Vagina (tissue), 2 donors: ENCODE data around the gene HFM1. TPM values are rescaled to one million over a fixed set of nuclear protein-coding genes. Genes with fewer than 3 reads are reported as not detected.

Experiments used
- DNase-seq, 2 donors: peaks; one replicate each; pipeline ENCODE4 v3.0.0-alpha.2; 2017; ENCODE audit errors: extremely low spot score in 2 of 2
- H3K27ac ChIP-seq: fragments of 200-600 bp; sonication (generic); one replicate; pipeline ENCODE4 v1.5.1; 2019
- H3K27me3 ChIP-seq: fragments of 200-600 bp; sonication (generic); one replicate; pipeline ENCODE4 v1.5.1; 2019
- H3K36me3 ChIP-seq, 2 donors: fragments of 200-600 bp; sonication (generic); one replicate each; pipeline ENCODE4 v1.5.1; 2017 to 2019
- H3K4me1 ChIP-seq: fragments of 200-600 bp; sonication (generic); one replicate; pipeline ENCODE4 v1.5.1; 2019
- H3K4me3 ChIP-seq, 2 donors: fragments of 200-600 bp; sonication (generic); 1 replicate in 1 of 2; 2 replicates in 1 of 2; pipeline ENCODE4 v1.5.1; 2016 to 2019
- H3K9me3 ChIP-seq: fragments of 200-600 bp; sonication (generic); one replicate; pipeline ENCODE4 v1.5.1; 2019
- CTCF ChIP-seq, 3 experiments: fragments of 450-650 bp in 2 of 3; fragments of 200-600 bp in 1 of 3; sonication (generic) in 1 of 3; IDR thresholded peaks; one replicate each; pipeline ENCODE4 v1.5.1; 2017 to 2019; ENCODE audit warnings: antibody characterized with exemption in 3 of 3, mild to moderate bottlenecking in 2 of 3, moderate library complexity in 2 of 3
- POLR2A ChIP-seq, 2 donors: fragments of 450-650 bp; IDR thresholded peaks; one replicate each; pipeline ENCODE4 v1.6.1; 2017; ENCODE audit warnings: antibody characterized with exemption in 2 of 2, mild to moderate bottlenecking in 2 of 2, moderate library complexity in 2 of 2
- POLR2AphosphoS5 ChIP-seq, 2 donors: sonication (generic); formaldehyde crosslinking; IDR thresholded peaks; one replicate each; pipeline ENCODE4 v1.9.0; 2017; ENCODE audit warnings: antibody characterized with exemption in 2 of 2, mild to moderate bottlenecking in 2 of 2, low read depth in 1 of 2; ENCODE audit not compliant: insufficient read depth in 1 of 2
- intact Hi-C: fragments of 100-400 bp; cut with DNase I; formaldehyde crosslinking; loops from one replicate; pipeline ENCODE4 v1.15.1; 2023
- total RNA-seq: library from RNA; depleted of rRNA; stranded (reverse); fragments of >200 nt; gene quantifications from one replicate; pipeline ENCODE4 v1.2.3, GENCODE V29; 2016

HFM1 gene
- total RNA-seq, 1 donor from 2014 or later, result 9.3 TPM

- Histone ChIP-seq H3K27ac (no peak overlapping the region), H3K4me3 (no peak overlapping the region), H3K36me3 (no peaks in the 10 kb centered on the region), H3K4me1 (no peaks in the 10 kb centered on the region), H3K27me3 (no peaks in the 10 kb centered on the region), H3K9me3 (no peaks in the 10 kb centered on the region)
- TF ChIP-seq POLR2AphosphoS5 (IDR thresholded peaks at IDR 0.05; ENCODE audit: insufficient read depth in 1 of 2, low read depth in 1 of 2), result no peak
- TF ChIP-seq CTCF (IDR thresholded peaks at IDR 0.05), result no peak
- TF ChIP-seq POLR2A (IDR thresholded peaks at IDR 0.05), result no peak
- intact Hi-C loops, result no loop called here
- DNase-seq, result no peak
Measured at GRCh38 chr1:91397605-91398004, 7.0 kb downstream of the HFM1 start.

GRCh38 chr1:91393042-91393441 lies 11.6 kb downstream of the HFM1 start:
- H3K27ac ChIP-seq, result no peak overlapping the region
- DNase-seq, result no peak
- H3K36me3 ChIP-seq, result no peaks in the 10 kb centered on the region
- no peak for TF ChIP-seq CTCF (IDR thresholded peaks at IDR 0.05)
- TF ChIP-seq POLR2AphosphoS5 (IDR thresholded peaks at IDR 0.05; ENCODE audit: insufficient read depth in 1 of 2, low read depth in 1 of 2), result no peak
- TF ChIP-seq POLR2A (IDR thresholded peaks at IDR 0.05), result no peak
- H3K27me3 ChIP-seq, result no peaks in the 10 kb centered on the region
- H3K4me1 ChIP-seq, result no peaks in the 10 kb centered on the region
- intact Hi-C loops, result no loop called here
- no peaks in the 10 kb centered on the region for H3K9me3 ChIP-seq
- no peak overlapping the region for H3K4me3 ChIP-seq

GRCh38 chr1:91386109-91386508 lies 18.5 kb downstream of the HFM1 start:
- no peaks in the 10 kb centered on the region for H3K27me3 ChIP-seq
- no peak for DNase-seq
- no peak for TF ChIP-seq POLR2A (IDR thresholded peaks at IDR 0.05)
- TF ChIP-seq POLR2AphosphoS5 (IDR thresholded peaks at IDR 0.05; ENCODE audit: insufficient read depth in 1 of 2, low read depth in 1 of 2), result no peak
- no peak for TF ChIP-seq CTCF (IDR thresholded peaks at IDR 0.05)
- no peaks in the 10 kb centered on the region for H3K4me1 ChIP-seq
- H3K27ac ChIP-seq, result no peak overlapping the region
- no peaks in the 10 kb centered on the region for H3K9me3 ChIP-seq
- H3K4me3 ChIP-seq, result no peak overlapping the region
- intact Hi-C loops, result no loop called here
- no peaks in the 10 kb centered on the region for H3K36me3 ChIP-seq

GRCh38 chr1:91383456-91383855 lies 21.2 kb downstream of the HFM1 start:
- H3K9me3 ChIP-seq, result no peaks in the 10 kb centered on the region
- TF ChIP-seq CTCF (IDR thresholded peaks at IDR 0.05) (no peak), POLR2A (IDR thresholded peaks at IDR 0.05) (no peak), POLR2AphosphoS5 (IDR thresholded peaks at IDR 0.05; ENCODE audit: insufficient read depth in 1 of 2, low read depth in 1 of 2) (no peak)
- DNase-seq, result no peak
- no peak overlapping the region for H3K4me3 ChIP-seq
- H3K4me1 ChIP-seq, result no peaks in the 10 kb centered on the region
- intact Hi-C loops, result no loop called here
- no peak overlapping the region for H3K27ac ChIP-seq
- H3K36me3 ChIP-seq, result no peaks in the 10 kb centered on the region
- no peaks in the 10 kb centered on the region for H3K27me3 ChIP-seq

- Histone ChIP-seq H3K4me3 (no peak overlapping the region), H3K4me1 (no peaks in the 10 kb centered on the region), H3K36me3 (no peaks in the 10 kb centered on the region), H3K27ac (no peak overlapping the region), H3K9me3 (no peaks in the 10 kb centered on the region), H3K27me3 (no peaks in the 10 kb centered on the region)
- DNase-seq, result no peak
- TF ChIP-seq CTCF (IDR thresholded peaks at IDR 0.05) (no peak), POLR2AphosphoS5 (IDR thresholded peaks at IDR 0.05; ENCODE audit: insufficient read depth in 1 of 2, low read depth in 1 of 2) (no peak)
- intact Hi-C loops, result no loop called here
Measured at GRCh38 chr1:91381844-91382243, 22.8 kb downstream of the HFM1 start.
